DND-41 (cell line): ENCODE measurements around the gene ATP1B1.

ENCODE experiments used
- ATAC-seq: fragments of 200-7000 bp; cut with Tn5 transposase; 3 replicates; pipeline ENCODE4 v1.9.1; 2021; ENCODE audit warnings: low read depth; ENCODE audit not compliant: insufficient read depth
- DNase-seq: peaks from one replicate; pipeline ENCODE4 v3.0.0-alpha.2; 2020
- H2AFZ ChIP-seq: 2 replicates; pipeline ENCODE4 v1.6.0; 2012; ENCODE audit warnings: low read depth, low read length
- H3K27ac ChIP-seq: 2 replicates; pipeline ENCODE4 v1.5.1; 2012; ENCODE audit warnings: low read length, inconsistent platforms
- H3K27me3 ChIP-seq: fragments of 200-600 bp; sonication (generic); 2 replicates; pipeline ENCODE4 v1.6.0; 2012; ENCODE audit warnings: low read length, mild to moderate bottlenecking, inconsistent platforms; ENCODE audit not compliant: insufficient read depth, poor library complexity
- H3K36me3 ChIP-seq: 2 replicates; pipeline ENCODE4 v1.5.1; 2012; ENCODE audit warnings: low read length, inconsistent platforms; ENCODE audit not compliant: insufficient read depth
- H3K4me1 ChIP-seq: 2 replicates; pipeline ENCODE4 v1.5.1; 2012; ENCODE audit warnings: mild to moderate bottlenecking, low read length; ENCODE audit not compliant: insufficient read depth
- H3K4me2 ChIP-seq: 2 replicates; pipeline ENCODE4 v1.6.0; 2012; ENCODE audit warnings: mild to moderate bottlenecking, moderate library complexity, low read length, inconsistent platforms; ENCODE audit not compliant: insufficient read depth
- H3K4me3 ChIP-seq, 2 experiments: fragments of 200-600 bp in 1 of 2; shearing (Covaris generic) in 1 of 2; 2 replicates each; pipeline ENCODE4 v1.5.1; 2012 to 2016; ENCODE audit warnings: inconsistent platforms in 2 of 2, low read length in 2 of 2, mild to moderate bottlenecking in 2 of 2, low read depth in 1 of 2, moderate library complexity in 1 of 2
- H3K79me2 ChIP-seq: 2 replicates; pipeline ENCODE4 v1.6.0; 2012; ENCODE audit warnings: low read length, inconsistent platforms; ENCODE audit not compliant: insufficient read depth
- H3K9ac ChIP-seq: 2 replicates; pipeline ENCODE4 v1.6.0; 2012; ENCODE audit warnings: low read depth, mild to moderate bottlenecking, inconsistent platforms, low read length, moderate library complexity
- H3K9me3 ChIP-seq: 2 replicates; pipeline ENCODE4 v1.5.1; 2012; ENCODE audit warnings: low read length, moderate library complexity, mild to moderate bottlenecking, inconsistent platforms; ENCODE audit not compliant: insufficient read depth, severe bottlenecking
- H4K20me1 ChIP-seq: 2 replicates; pipeline ENCODE4 v1.6.0; 2012; ENCODE audit warnings: low read length; ENCODE audit not compliant: insufficient read depth
- CTCF ChIP-seq: IDR thresholded peaks from 2 replicates; pipeline ENCODE4 v1.5.1; 2012; ENCODE audit warnings: borderline replicate concordance, low read length, moderate library complexity, mild to moderate bottlenecking; ENCODE audit not compliant: poor library complexity, severe bottlenecking; ENCODE audit errors: extremely low read depth
- EZH2 ChIP-seq: IDR thresholded peaks from 3 replicates; pipeline ENCODE4 v1.6.1; 2012; ENCODE audit warnings: borderline replicate concordance, low read depth, mild to moderate bottlenecking, moderate library complexity, low read length, inconsistent platforms; ENCODE audit not compliant: severe bottlenecking

Gene ATP1B1

DNA sequence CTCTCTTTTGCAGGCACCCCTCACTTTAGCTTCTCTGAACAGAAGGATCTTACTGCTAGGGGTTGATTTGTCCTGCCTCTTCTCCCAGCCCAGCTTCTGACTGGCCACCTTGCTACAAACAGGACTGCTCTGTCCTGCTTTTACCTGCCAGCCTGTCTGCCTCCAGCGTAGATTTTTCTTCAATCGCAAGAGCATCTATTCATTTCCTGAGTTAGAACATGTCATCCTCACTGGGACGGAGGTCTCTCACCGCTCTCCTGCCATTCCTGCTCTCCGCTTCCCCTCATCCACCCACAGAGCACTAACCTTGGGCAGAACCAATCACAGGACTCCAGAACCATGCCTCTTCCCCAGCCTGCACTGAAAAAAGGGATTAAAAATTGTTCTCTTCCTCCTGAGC, 3.5 kb upstream of the ATP1B1 start:
- peaks cover 37% of the 10 kb centered on the region for H3K27me3 ChIP-seq
- no peak overlapping the region for H3K4me3 ChIP-seq
- TF ChIP-seq CTCF (no peak), EZH2 (no peak)
- ATAC-seq = no peak
- H3K27ac ChIP-seq = no peak overlapping the region
- no peak for DNase-seq
- no peaks in the 10 kb centered on the region for H3K36me3 ChIP-seq
- no peaks in the 10 kb centered on the region for H4K20me1 ChIP-seq
- H3K4me2 ChIP-seq = no peak overlapping the region
- peaks cover 11% of the 10 kb centered on the region for H3K79me2 ChIP-seq
- H3K4me1 ChIP-seq = peaks cover 23% of the 10 kb centered on the region
- no peaks in the 10 kb centered on the region for H3K9me3 ChIP-seq
- no peak overlapping the region for H3K9ac ChIP-seq
- no peak overlapping the region for H2AFZ ChIP-seq

- DNase-seq = no peak
- H3K27me3 ChIP-seq = peaks cover 37% of the 10 kb centered on the region
- no peaks in the 10 kb centered on the region for H4K20me1 ChIP-seq
- no peak overlapping the region for H2AFZ ChIP-seq
- no peak overlapping the region for H3K4me2 ChIP-seq
- no peaks in the 10 kb centered on the region for H3K36me3 ChIP-seq
- H3K4me1 ChIP-seq = peaks cover 28% of the 10 kb centered on the region
- no peak for ATAC-seq
- no peak overlapping the region for H3K4me3 ChIP-seq
- peaks cover 15% of the 10 kb centered on the region for H3K79me2 ChIP-seq
- no peaks in the 10 kb centered on the region for H3K9me3 ChIP-seq
- TF ChIP-seq CTCF (no peak), EZH2 (no peak)
- no peak overlapping the region for H3K27ac ChIP-seq
- no peak overlapping the region for H3K9ac ChIP-seq
Observed at GRCh38 chr1:169103480-169103893, 3.0 kb upstream of the ATP1B1 start.

- Histone ChIP-seq H2AFZ (no peak overlapping the region), H3K36me3 (no peaks in the 10 kb centered on the region), H3K4me2 (peak overlapping the region; percentile 84), H3K79me2 (peaks cover 15% of the 10 kb centered on the region), H3K27me3 (peaks cover 37% of the 10 kb centered on the region), H4K20me1 (no peaks in the 10 kb centered on the region), H3K4me3 (peak overlapping the region in 1 of 2 experiments; percentile 76; a peak in 2 of 4 replicates), H3K9me3 (no peaks in the 10 kb centered on the region), H3K9ac (no peak overlapping the region), H3K27ac (no peak overlapping the region), H3K4me1 (peaks cover 43% of the 10 kb centered on the region)
- TF ChIP-seq EZH2 = no peak
- DNase-seq = no peak
- ATAC-seq = no peak
Observed at GRCh38 chr1:169105087-169105433, 1.4 kb upstream of the ATP1B1 start.

- Histone ChIP-seq H3K27me3 (peaks cover 32% of the 10 kb centered on the region), H3K4me1 (peaks cover 47% of the 10 kb centered on the region), H3K36me3 (no peaks in the 10 kb centered on the region), H3K27ac (peak overlapping the region; percentile 41; the same call in 1 of the 2 replicates), H2AFZ (peak overlapping the region; percentile 84), H4K20me1 (no peaks in the 10 kb centered on the region), H3K79me2 (peaks cover 15% of the 10 kb centered on the region), H3K9ac (peak overlapping the region; percentile 79), H3K9me3 (no peaks in the 10 kb centered on the region), H3K4me3 (peak overlapping the region; percentile 56 to 76), H3K4me2 (peak overlapping the region; percentile 84)
- peak; percentile 18 for ATAC-seq
- no peak for TF ChIP-seq EZH2
- no peak for TF ChIP-seq CTCF
- DNase-seq = peak; percentile 48
Observed at GRCh38 chr1:169105434-169106094, 926 bp upstream of the ATP1B1 start.
